Right forelimb (tissue), 1 donor: Measurements from ENCODE around the gene EID3.
"Not testable (repeated sequence)": the region's sequence is repeated elsewhere in the genome, so short reads cannot be mapped to it uniquely, and the experiment has no call there.

Experiments used
- DNase-seq: peaks from one replicate; pipeline ENCODE4 v3.0.0-alpha.2; 2018

EID3 gene

GRCh38 chr12:104303538-104304151 is at the start of gene EID3:
TSS of gene EID3 (plus strand) at chr12:104303739. CDS start at chr12:104303935, 196 bp downstream.
- DNase-seq = peak; percentile 95

DNA sequence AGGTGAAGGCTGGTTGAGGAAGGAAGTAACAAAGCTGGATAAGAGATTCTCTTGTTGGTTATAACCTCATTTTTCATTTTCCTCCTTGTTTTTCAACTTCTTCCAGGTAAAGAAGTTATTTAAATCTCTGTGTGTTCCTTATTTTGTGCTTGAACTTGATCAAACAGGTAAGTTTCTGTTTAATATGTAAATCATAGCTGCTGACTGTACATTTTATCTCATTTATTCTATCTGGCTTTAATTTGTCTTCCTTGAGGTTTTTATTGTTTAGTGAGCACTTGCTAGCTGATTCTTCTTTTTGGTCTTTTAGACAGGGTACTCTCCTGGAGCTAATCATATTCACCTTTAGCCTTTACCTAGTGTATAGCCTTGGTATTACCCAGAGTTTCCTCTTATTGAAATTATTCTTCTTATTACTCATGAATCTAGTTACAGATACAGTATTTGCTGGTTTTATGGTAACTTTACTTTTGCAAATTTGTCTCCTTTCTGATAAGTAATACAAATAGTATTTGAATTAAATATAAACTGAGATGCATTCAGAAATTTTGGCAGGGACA is 45.5 kb upstream of the EID3 start:
- no peak for DNase-seq

GRCh38 chr12:104258476-104259067 is 45.0 kb upstream of the EID3 start:
- no peak for DNase-seq

DNA sequence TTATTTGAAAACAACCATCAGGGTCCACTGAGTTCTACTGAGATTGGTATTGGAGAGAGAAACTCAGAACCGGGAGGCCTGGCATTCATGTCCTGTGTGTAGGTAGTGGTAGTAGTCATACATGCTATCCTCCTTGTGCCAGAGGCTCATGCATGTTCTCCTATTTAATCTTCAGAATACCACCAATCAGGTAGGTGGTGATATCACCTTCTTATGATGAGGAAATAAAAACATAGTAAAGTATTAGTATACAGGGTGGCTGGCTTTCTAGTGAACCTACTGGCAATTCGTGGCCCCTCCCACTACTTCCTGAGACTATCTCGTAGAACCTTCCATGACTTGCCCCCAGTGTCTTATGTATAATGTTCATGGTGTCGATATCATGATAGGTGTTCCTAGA is 40.5 kb upstream of the EID3 start:
- no peak for DNase-seq

GRCh38 chr12:104263580-104264358 is 39.8 kb upstream of the EID3 start:
- DNase-seq = no peak

- DNase-seq = not testable (repeated sequence)
These were observed 38.1 kb upstream of the EID3 start for GRCh38 chr12:104265436-104265835.

- no peak for DNase-seq
These were observed 30.6 kb upstream of the EID3 start for GRCh38 chr12:104272938-104273337.

GRCh38 chr12:104273503-104273902 is 30.0 kb upstream of the EID3 start:
- no peak for DNase-seq

- no peak for DNase-seq
These were observed 28.7 kb upstream of the EID3 start for GRCh38 chr12:104274811-104275210.

DNA sequence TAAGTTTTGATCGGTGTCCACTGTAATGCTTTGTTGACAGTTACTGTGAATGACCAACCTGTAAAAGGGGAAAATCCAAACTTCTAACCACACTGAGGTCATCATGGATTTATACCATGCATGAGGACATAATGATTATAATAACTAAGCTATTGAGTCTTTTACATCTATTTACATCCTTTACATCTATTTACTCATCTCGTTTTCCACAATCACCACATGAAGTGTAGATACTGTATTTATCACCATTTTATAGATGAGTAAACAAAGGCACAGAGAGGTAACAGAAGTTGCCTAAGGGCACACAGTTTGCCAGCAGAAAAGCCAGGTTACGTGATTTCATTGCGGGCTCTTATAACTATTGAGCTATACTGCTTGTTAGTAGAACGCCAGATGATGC is 27.9 kb upstream of the EID3 start:
- DNase-seq = no peak

DNA sequence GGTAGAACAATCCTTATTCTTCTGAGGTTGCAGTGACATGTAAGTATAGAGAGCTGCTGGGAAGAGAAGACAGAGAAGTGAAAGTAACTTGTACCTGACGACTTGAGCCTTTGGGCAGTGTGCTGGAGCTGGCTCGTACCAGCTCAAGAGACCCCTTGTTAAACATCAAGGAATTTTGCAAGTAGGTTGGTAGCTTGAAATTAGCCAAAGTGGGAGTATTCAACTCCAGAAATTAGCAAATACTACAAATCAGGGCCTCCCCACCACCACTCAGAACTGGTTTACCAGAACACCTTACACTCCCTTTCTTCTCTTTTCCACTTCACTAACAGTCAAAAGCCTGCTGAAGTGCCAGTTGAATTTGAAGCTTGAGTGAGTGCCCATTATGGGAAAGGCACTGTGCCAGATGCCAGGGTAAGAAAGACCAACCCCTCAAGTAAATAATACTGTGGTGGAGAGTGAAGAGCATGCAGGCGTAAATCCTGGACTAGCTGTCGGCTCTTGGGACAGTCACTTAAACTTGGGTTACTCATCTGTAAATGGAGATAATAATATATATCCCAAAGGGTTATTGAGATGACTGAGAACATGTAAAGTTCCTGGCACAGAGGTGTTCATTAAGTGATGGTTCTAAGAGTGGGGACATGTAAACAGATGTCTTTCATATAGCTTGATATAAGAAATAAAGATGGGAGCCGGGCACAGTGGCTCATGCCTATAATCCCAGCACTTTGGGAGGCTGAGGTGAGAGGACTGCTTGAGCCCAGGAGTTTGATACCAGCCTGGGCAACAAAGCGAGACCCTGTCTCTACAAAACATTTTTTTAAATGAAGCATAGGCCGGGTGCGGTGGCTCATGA is 27.0 kb upstream of the EID3 start:
- no peak for DNase-seq

GRCh38 chr12:104279164-104279563 is 24.4 kb upstream of the EID3 start:
- no peak for DNase-seq

- DNase-seq = no peak
These were observed 23.4 kb upstream of the EID3 start for GRCh38 chr12:104280111-104280510.

- DNase-seq = no peak
These were observed 22.7 kb upstream of the EID3 start for GRCh38 chr12:104280717-104281458.

GRCh38 chr12:104281636-104282035 is 21.9 kb upstream of the EID3 start:
- no peak for DNase-seq

DNA sequence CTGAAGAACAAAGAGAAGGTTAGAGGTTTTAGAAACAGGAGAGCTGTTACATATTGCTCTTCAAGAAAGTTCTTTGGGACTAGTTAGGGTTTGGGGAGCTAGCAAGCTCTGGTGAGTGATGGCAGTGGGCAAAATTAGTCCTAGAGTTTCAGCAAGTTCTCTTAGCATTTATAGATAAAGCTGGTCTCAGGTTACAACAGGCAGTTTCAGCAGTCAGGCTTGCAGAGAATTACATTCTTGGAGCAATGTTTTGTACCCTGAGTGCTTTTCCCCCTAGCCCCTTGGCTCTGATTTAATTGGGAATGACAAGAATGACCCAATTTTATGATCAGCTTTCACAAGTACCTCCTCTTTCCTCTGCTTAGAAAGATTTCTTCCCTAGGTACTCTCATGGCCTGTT is 21.4 kb upstream of the EID3 start:
- DNase-seq = no peak

DNA sequence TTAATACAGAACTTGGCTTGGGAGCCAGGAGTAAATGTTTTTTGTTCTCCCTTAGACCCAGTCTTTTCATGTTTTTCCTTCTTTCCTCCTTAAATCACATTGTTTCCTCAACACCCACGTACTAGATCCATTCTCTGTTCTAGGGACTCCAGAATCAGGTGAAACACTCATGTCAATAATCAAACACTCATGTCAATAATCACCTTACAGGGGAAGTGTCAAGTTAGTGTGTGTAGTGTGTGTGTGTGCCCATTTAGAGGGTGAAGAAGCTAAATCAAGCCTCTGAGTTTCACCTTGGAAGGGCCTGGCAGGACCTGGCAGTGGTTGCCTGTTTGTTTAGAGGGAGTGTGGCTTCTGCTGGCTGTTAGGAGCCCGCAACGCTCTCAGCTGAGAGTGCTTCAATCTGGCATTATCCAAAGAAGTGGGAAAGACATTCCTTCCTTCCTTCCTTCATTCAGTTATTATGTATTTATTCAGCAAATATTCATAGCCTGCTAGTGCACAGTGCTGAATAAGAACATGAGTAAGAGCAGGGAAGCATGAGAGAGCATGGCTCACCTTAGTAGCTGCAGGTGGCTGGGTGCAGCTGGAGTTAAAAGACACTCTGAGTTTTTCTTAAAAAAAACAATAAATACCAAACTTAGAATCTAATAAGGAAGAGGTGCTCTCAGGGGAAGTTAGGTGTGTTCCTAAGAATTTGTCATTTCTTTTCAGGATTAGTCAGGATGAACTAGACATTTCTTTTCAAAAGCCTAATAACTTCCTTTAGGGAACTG is 17.6 kb upstream of the EID3 start:
- no peak for DNase-seq

DNA sequence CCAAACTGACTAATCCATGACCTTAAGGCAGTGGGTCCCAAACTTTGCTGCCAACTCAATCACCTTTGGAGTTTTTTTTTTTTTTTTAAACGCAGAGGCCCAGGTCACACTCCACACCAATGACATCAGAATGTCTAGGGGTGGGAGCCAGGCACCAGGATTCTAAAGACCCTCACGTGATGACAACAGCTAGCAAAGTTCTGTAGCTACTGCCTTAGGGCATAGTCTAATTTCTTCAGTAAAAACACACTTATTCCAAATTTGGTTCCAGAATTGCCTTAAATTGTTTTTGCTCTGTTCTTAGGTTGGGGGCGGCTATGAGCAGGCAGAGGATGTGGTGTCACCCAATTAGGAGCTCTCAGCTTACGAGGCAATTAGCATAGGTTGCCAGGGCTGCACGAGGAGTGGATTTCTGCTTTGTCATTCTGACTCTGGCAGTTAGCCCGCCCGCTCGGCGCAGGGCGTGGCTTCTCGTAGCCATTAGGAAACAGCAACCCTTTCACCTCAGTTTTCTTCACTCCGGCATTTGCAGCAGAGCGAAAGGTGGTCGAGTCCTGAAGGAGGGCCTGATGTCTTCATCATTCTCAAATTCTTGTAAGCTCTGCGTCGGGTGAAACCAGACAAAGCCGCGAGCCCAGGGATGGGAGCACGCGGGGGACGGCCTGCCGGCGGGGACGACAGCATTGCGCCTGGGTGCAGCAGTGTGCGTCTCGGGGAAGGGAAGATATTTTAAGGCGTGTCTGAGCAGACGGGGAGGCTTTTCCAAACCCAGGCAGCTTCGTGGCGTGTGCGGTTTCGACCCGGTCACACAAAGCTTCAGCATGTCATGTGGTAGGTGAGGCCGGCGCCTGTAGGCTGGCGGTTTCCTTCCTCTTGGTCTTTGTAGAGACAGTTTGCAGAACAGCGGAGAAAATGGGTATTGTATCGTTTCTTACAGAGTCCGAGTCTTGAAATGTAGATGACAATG is 16.7 kb upstream of the EID3 start:
- peak; percentile 92 for DNase-seq

DNA sequence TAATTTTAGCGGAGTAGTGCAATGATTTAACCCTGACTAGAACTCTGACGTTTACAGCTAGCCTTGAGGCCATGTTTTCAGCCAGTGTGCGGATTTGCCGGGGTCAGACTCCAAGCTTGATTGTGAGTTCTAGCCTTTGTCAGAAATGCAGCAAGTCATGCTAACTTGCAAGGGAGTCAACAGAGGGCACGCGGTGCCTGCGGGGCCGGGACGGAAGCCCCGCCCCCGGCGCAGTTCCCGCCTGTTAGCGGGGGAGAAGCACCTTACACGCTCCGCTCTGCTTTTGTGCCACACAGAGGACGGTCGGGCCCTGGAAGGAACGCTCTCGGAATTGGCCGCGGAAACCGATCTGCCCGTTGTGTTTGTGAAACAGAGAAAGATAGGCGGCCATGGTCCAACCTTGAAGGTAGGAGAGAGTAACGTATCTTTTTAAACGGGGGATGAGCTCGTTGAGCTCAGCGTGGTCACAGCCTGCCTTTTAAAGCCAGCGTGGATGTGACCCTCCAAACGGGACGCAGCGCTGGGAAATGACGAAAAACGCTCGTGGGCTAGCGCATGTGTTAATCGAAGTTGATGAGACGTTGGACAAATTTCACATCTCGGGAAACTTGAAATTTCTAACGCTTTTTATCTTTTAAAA is 14.8 kb upstream of the EID3 start:
- DNase-seq = peak; percentile 86

GRCh38 chr12:104290320-104290719 is 13.2 kb upstream of the EID3 start:
- DNase-seq = no peak
